GM19035 (cell line): ENCODE results near the gene AHDC1.

Experiments used
- ATAC-seq: cut with Tn5 transposase; IDR thresholded peaks from one replicate; pipeline ENCODE4 v1.9.1; 2021; ENCODE audit not compliant: unreplicated experiment

AHDC1 gene

GRCh38 chr1:27599605-27600497 lies 4.1 kb downstream of the AHDC1 start:
- no peak for ATAC-seq

GRCh38 chr1:27598902-27599528 lies 4.9 kb downstream of the AHDC1 start:
- no peak for ATAC-seq

DNA sequence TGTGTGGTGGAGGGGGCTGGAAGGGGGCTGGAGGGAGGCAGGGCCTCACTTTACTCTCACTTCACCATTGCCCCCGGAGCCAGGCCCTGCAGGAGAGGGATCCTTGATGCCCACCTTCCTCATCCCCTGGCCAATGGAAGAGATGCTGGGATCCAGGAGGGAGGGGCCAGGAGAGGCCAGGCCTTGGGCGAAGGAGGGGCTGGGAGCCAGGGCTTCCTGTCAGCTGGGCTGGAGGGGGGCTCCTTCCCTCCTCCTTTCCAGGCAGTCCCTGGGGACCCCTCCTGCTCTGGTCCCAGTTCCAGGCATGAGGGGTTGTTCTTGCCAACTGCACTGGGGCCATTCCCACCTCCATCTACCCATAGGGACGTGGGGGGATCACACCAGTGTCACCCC lies 5.7 kb downstream of the AHDC1 start:
- no peak for ATAC-seq

- no peak for ATAC-seq
Observed at GRCh38 chr1:27597516-27598294, 6.2 kb downstream of the AHDC1 start.

- no peak for ATAC-seq
Observed at GRCh38 chr1:27596986-27597385, 7.0 kb downstream of the AHDC1 start.

DNA sequence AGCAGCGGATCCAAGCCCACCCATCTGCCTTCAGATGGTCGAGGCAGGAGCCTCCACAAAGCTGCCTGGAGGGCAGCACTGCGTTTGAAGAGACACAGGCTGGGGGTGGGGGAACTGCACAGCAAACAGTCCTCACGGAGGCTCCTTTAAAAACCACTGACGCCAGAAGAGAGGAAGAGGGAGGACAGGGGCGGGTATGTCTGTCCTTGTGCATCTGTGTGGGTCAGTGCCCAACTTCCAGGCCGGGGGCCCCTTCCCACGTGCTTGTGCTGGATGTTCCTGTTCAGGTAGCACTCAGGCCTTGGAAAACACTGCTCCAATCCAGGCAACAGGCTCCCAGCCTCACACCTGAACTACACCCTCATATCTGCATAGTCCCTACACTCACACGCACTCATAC lies 7.7 kb downstream of the AHDC1 start:
- no peak for ATAC-seq

GRCh38 chr1:27595597-27595996 lies 8.3 kb downstream of the AHDC1 start:
- no peak for ATAC-seq

DNA sequence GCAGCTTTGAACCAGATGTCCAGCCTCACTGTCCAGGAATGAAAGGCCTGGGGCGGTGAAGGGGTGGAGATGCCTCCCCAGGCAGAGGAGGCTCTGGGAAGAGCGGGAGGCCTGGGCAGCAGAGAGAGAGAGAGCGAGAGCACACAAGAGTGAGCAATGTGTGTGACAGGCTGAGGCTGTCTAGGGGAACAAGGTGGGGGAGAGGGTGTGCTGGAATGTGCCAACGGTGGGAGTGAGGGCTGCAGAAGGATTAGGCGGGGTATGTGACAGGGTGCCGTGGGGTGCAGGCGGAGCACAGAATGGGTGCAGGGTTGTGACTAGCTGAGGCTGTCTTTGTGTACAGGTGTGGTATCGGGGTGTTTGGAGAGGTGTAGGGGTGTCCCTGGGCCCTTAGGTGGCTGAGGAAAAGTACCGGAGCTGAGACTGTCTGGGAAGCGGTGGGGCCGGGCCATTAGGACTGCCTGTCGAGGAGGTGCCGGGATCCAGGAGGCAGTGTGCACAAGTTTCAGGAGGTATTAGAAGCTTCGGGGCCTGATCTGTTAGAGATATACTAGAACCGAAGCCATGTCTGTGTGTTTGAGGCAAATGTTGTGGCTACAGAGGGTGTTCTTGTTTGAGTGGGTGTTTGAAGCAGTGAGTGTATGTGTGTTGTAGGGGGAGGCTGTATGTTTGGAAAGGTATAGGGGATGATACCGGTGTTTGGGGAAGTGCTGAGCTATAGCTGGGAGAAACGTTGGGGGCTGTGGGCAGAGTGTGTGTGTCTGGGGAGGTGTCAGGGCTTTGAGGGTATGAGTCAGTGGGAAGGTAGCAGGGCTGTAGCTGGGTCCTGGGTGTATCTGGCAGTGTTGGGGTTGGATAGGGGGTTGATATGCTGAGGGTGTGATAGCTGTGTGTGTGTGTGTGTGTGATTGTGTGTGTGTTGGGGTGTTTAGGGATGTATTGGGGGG lies 9.1 kb downstream of the AHDC1 start:
- ATAC-seq, result no peak

DNA sequence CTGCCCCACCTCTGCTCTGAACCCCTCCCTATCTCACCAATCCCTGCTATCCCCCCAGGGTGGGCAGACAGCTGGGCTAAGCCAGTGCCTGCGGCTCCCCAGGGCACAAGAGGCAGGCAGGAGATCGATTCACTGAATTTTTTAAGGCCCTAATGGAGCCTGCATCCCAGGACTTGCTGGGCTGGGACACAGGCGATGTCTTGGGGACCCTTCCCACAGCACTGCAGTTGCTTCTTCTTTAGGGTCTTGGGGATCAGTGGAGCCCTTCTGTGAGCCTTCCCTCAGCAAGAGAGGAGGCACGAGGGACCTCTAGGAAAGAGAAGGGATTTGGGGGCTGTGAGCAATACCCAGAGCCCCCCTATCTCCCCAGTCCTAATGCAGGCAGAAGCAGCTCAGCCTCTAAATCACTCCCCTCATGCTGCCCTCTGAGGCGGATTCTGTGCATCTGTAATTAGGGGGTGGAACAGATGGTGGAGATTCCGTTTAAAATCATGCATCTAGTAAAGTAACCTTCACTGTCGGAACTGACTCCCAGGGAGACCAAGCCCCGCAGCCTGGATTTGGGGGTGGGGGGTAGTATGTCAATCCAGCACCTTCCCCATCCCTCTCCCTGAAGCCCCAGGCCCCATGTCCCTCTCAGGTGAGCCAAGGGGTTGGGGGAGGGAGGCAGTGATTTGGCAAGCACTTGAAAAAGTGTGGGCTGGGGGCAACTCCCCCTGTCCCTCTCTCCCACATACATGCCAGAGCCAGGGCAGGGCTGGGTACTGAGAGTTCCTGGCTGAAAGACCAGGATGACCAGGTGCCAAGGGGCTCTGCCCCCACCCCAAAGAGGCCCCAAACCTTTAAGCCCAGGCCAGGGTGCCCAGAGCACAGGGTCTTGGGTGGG lies 10.0 kb downstream of the AHDC1 start:
- ATAC-seq, result no peak

DNA sequence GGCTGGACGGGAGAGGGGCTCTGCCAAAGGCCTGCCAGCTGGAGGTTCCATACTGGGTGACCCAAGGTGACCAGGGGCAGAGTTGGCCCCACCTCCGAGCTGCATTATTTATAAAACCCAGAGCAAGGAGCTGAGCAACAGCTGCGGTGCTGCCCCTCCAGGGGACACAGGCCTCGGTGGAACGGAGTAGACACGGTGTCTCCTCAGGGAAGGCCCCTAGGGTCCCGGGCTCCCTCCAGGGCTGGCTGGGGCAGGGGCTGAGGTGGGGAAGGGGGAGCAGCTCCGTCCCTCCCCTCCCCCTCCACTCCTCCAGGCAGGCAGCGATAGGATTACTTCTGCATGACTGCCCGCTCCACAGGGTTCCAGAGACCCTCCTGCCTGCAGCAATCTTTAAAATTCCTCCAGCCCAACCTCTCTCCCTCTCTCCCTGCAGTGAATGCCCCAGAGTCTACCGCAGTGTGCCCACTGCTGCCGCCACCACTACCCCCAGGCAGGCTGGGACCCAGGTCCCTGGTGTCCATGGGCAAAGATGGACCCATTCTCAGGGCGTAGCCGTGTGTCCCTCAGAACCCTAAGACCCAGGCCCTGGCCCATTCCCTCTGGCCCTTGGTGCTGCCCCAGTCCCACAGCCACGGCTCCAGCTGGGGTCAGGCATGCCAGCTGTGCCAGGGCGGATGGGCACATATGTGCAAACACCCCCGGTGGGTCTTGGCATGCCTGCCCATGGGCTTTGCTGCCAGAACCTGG lies 10.8 kb downstream of the AHDC1 start:
- ATAC-seq, result no peak

GRCh38 chr1:27592232-27592930 lies 11.6 kb downstream of the AHDC1 start:
- ATAC-seq, result no peak

- no peak for ATAC-seq
Observed at GRCh38 chr1:27591622-27592021, 12.3 kb downstream of the AHDC1 start.

- no peak for ATAC-seq
Observed at GRCh38 chr1:27590917-27591508, 12.9 kb downstream of the AHDC1 start.

GRCh38 chr1:27589841-27590426 lies 14.0 kb downstream of the AHDC1 start:
- ATAC-seq, result no peak

DNA sequence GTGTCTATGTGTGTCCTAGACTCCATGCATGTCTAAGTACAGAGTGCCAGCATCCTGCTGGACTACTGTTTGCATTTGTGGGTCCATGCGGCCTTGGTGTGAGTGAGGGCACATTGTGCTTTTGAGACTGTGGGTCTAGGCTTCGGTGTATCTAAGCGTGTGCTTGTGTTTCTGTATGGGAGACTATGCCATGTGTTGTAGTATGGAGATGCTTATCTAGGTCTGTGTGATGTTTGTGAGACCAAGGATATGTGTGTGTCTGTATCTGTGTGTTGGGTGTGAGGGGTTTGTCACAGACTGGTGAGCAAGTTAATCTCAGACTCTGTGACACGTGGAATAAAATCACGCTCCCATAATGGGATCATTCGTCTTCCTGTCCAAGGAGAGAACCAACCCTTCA lies 14.5 kb downstream of the AHDC1 start:
- ATAC-seq, result no peak

- no peak for ATAC-seq
Observed at GRCh38 chr1:27588256-27589232, 15.4 kb downstream of the AHDC1 start.
